Measurements from ENCODE around the gene FOXRED1. TPM values are rescaled to one million over a fixed set of nuclear protein-coding genes. Genes with fewer than 3 reads are reported as not detected.

FOXRED1 gene
- total RNA-seq, 2 experiments from 2014 or later = 34.8 to 43.4 TPM

DNA sequence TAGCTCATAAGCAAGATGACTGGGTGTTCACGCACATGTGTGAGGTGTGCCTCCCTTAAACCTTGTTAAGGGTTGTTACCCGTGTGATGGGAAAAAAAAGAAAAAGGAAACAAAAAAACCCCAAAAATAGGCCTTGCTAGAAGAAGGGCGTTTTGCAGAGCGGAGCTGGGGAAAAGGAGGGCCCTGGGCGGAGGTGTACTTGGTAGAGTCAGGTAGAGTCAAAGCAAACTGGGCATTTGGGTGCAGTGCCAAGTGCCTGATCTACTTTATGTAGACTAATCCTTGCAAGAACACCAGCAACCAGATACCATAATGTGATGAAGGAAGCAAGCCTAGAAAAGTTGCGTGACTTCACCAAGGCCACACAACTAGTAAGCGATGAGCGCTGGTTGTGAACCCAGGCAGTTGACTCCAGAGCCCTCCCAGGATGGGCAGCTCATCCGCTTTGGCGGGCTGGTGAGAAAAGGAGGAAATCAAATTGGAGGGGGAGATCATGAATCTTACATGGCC, 12.8 kb downstream of the FOXRED1 start:
- Mint-ChIP-seq H3K36me3 (ENCODE audit: low read depth) (peaks cover 9% of the 10 kb centered on the region), H3K4me1 (peaks cover 47% of the 10 kb centered on the region), H3K27ac (peak overlapping the region; percentile 95), H3K4me3 (peak overlapping the region; percentile 88), H3K27me3 (no peaks in the 10 kb centered on the region), H3K9me3 (no peaks in the 10 kb centered on the region)
- no peak for DNase-seq
- ChIA-PET POLR2A (interaction anchor here (0.9 kb wide), 1 partner anchor 13 kb away, joined by 3 read pairs; the partner anchor contains the start of genes FOXRED1 and SRPRA), CTCF (interaction anchor here (0.8 to 1.7 kb wide), 6 partner anchors 9 to 70 kb away, joined by 3 to 14 read pairs (median 4); partner anchors contain the start of genes FAM118B and RPUSD4)

DNA sequence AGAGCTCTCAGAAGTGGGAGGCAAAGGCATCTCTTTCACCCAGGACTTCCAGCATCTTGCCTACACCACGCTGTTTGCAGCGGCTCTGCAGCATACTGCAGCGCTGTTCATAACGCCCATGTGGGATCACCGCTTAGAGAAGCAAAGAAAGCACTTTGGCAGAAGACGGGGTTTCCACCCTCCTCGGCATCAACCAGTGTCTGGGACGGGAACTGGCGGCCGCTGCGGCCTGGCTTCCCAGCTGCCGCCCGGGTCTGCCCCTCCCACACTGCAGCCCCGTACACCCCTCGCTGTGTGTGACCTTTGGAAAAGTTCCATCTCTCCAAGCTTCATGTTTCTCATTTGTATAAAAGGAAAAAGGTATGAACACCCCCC, 13.4 kb downstream of the FOXRED1 start:
- Mint-ChIP-seq H3K27ac (peak overlapping the region; percentile 95), H3K27me3 (no peaks in the 10 kb centered on the region), H3K9me3 (no peaks in the 10 kb centered on the region), H3K4me3 (peak overlapping the region; percentile 88), H3K36me3 (ENCODE audit: low read depth) (peaks cover 9% of the 10 kb centered on the region), H3K4me1 (peaks cover 47% of the 10 kb centered on the region)
- ChIA-PET POLR2A (interaction anchor here (0.6 to 0.9 kb wide), 2 partner anchors 13 to 655 kb away, joined by 3 to 6 read pairs; partner anchors contain the start of genes FOXRED1 and SRPRA), CTCF (interaction anchor here (1.2 to 1.7 kb wide), 4 partner anchors 9 to 71 kb away, joined by 3 to 14 read pairs (median 4); partner anchors contain the start of genes FAM118B and RPUSD4)
- peak; percentile 35 for DNase-seq

DNA sequence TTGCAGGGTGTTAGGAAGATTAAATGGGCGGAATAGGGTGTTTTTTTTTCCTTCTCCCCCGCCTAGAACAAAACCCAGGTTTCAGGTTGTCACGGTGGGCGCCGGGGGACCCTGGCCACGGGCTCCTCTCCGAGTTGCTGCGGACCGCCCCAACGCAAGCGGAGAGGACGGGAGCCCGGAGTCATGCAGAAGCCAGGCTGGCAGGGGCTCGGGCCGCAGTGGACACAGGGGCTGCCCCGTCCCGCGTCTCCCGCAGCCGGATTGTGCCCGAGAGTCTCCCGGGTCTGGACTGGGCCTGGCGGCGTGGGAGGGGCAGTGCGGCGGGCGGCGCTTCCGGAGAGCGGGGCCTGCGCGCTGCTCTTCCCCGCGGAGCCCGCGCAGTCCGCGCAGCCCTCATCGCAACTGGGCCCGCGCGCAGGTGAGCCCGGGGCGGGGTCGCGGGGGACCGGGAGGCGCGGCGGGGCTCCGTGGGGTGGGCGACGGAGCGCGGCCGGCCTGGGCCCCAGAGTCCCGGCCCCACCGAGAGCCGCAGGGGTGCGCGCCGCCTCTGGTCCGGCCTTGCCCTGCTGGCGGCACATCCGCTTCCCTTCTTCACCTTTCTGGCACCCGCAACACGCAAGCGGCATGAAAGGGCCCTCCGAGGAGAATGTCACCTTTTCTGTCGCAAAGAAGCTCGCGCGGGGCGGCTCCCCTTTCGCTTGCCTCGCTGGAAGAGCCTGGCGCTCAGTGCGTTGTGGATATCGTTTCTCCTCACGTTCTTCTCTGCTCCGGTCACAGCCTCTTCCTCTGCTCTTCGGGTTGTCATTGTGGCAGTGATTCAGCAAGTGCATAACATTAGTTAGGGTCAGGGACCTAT, 14.0 kb downstream of the FOXRED1 start, which contains the start of gene TIRAP:
Gene TIRAP (plus strand): TSS at position 358 of the 856 bp plus-strand sequence. CDS start 7,802 bp downstream, outside the sequence.
- H3K27me3 Mint-ChIP-seq = no peaks in the 10 kb centered on the region
- CTCF ChIA-PET = interaction anchor here (0.6 to 1.7 kb wide), 3 partner anchors 8 to 11 kb away, joined by 3 to 14 read pairs (median 3); no protein-coding TSS in a partner anchor
- no peaks in the 10 kb centered on the region for H3K9me3 Mint-ChIP-seq
- H3K4me3 Mint-ChIP-seq = peak within 1 kb of the TSS; percentile 88
- POLR2A ChIA-PET = interaction anchor here (0.6 to 0.9 kb wide), 3 partner anchors 11 to 656 kb away, joined by 3 to 6 read pairs (median 4); partner anchors contain the start of genes FOXRED1 and SRPRA
- H3K27ac Mint-ChIP-seq = peak within 1 kb of the TSS; percentile 95
- peaks cover 47% of the 10 kb centered on the region for H3K4me1 Mint-ChIP-seq
- peak; percentile 72 for DNase-seq
- H3K36me3 Mint-ChIP-seq (ENCODE audit: low read depth) = peaks cover 5% of the 10 kb centered on the region

DNA sequence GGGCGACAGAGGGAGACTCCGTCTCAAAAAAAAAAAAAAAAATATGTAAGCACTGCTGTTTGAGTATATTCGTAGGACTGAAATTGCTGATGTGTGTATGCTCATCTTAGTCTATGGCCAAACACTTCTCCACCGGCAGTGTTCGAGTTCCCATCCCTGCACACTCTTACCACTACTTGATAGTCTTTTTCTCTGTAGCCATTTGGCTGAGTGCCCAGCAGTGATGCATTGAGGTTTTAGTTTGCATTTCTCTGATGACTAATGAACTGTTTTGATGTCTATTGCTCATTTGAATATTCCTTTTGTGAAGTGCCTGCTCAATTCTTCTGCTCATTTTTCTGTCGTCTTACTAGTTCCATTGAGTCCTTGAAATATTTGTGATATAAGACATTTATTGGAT, 15.9 kb downstream of the FOXRED1 start:
- POLR2A ChIA-PET = no interaction called here
- Mint-ChIP-seq H3K4me3 (peak overlapping the region; percentile 88), H3K27ac (peak overlapping the region; percentile 63), H3K4me1 (peaks cover 42% of the 10 kb centered on the region), H3K36me3 (ENCODE audit: low read depth) (peaks cover 8% of the 10 kb centered on the region), H3K27me3 (no peaks in the 10 kb centered on the region), H3K9me3 (no peaks in the 10 kb centered on the region)
- CTCF ChIA-PET = no interaction called here
- peak; percentile 61 for DNase-seq

DNA sequence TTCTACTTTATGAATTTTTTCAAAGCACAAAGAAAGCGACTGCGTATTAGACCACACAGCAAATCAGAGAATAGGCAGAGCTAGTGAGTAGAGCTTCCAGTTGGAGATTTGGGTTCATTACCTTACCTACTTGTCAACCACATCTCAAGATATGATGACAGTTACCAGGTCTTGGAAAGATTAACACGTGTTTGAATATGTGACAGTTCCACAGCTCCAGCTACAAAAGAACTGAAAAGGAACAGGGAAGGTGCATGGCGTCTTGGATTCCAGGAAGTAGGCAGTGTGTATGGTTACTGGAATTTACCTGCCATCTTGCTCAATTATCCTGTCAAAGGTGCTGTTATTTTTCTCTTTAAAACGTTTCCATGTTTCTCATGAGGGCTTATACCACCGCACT, 19.3 kb downstream of the FOXRED1 start:
- Mint-ChIP-seq H3K9me3 (no peaks in the 10 kb centered on the region), H3K4me1 (peaks cover 15% of the 10 kb centered on the region)
- POLR2A ChIA-PET = no interaction called here

DNA sequence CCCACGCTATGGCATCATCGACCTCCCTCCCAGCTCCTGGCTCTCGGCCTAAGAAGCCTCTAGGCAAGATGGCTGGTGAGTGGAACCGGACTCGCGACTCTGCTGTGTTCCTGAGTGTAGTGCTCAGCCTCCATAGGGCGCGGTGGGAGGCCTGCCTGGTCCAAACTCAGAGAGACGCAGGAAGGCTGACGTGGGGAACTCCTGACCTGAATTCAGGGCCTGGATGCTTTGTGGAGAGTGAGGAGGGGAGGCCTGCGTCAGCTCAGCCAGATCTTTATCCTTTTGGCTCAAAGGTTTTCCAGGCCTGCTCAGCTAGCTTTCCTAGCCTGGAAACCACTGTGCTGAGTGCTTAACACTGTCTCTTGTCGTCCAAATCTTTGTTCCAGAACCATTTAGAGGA, 21.9 kb downstream of the FOXRED1 start:
- ChIA-PET POLR2A (no interaction called here), CTCF (interaction anchor here (2.1 kb wide), 1 partner anchor 9 kb away, joined by 14 read pairs; no protein-coding TSS in a partner anchor)
- Mint-ChIP-seq H3K4me1 (peaks cover 2% of the 10 kb centered on the region), H3K4me3 (no peak overlapping the region), H3K9me3 (no peaks in the 10 kb centered on the region), H3K27me3 (no peaks in the 10 kb centered on the region), H3K27ac (no peak overlapping the region), H3K36me3 (ENCODE audit: low read depth) (peaks cover 29% of the 10 kb centered on the region)
- DNase-seq = no peak

More for the DNA sequence above, 19.3 kb downstream of the FOXRED1 start:
- no peak overlapping the region for H3K27ac Mint-ChIP-seq
- no peaks in the 10 kb centered on the region for H3K27me3 Mint-ChIP-seq
- DNase-seq = no peak
- no peak overlapping the region for H3K4me3 Mint-ChIP-seq
- CTCF ChIA-PET = interaction anchor here (1.1 kb wide), 1 partner anchor 26 kb away, joined by 3 read pairs; no protein-coding TSS in a partner anchor
- H3K36me3 Mint-ChIP-seq (ENCODE audit: low read depth) = peaks cover 19% of the 10 kb centered on the region

DNA sequence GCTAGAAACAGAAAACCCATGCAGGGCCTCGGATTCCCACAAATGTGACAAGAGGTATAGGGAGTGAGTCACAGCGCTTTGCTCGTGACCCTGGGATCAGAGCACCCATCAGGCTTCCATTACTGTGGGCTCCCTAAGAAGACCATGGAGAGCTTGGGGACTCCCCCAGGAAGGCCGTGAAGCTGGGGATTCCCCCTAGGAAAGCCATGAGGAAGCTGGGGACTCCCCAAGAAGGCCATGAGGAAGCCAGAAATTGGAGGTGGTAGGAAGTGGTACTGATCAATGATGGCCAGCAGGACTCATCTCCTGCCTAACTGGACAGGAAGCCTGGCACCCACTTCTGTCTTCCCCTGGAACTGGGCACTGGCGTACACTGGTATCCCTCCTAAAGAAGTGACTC, 24.8 kb downstream of the FOXRED1 start:
- peaks cover 29% of the 10 kb centered on the region for H3K36me3 Mint-ChIP-seq (ENCODE audit: low read depth)
- POLR2A ChIA-PET = no interaction called here
- CTCF ChIA-PET = interaction anchor here (0.8 to 2.9 kb wide), 2 partner anchors 10 to 14 kb away, joined by 3 to 10 read pairs; partner anchors contain the start of gene DCPS
- H3K27me3 Mint-ChIP-seq = no peaks in the 10 kb centered on the region
- H3K4me1 Mint-ChIP-seq = peaks cover 2% of the 10 kb centered on the region
- H3K27ac Mint-ChIP-seq = peak overlapping the region; percentile 36
- DNase-seq = no peak
- H3K9me3 Mint-ChIP-seq = no peaks in the 10 kb centered on the region
- no peak overlapping the region for H3K4me3 Mint-ChIP-seq

DNA sequence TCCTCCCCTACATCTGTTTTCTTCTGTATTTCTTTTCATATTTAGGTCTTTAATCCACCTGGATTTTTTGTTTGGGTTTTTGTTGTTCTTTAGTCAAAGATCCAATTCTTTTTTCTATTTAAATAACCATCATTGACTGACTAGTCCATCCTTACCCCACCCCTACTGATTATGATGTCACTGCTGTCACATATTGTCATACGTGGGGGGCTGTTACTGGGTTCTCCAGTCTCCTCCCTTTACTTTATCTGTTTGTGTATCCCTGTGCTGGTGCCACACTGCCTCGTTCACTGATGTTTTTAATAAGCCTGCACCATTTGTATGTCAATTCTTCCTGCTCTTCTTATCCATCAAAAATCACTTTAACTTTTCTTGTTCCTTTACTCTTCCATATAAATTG, 28.1 kb downstream of the FOXRED1 start:
- Mint-ChIP-seq H3K9me3 (no peaks in the 10 kb centered on the region), H3K4me3 (no peak overlapping the region), H3K27me3 (no peaks in the 10 kb centered on the region), H3K27ac (no peak overlapping the region), H3K36me3 (ENCODE audit: low read depth) (peaks cover 27% of the 10 kb centered on the region), H3K4me1 (peaks cover 2% of the 10 kb centered on the region)
- ChIA-PET CTCF (no interaction called here), POLR2A (no interaction called here)
- DNase-seq = no peak

DNA sequence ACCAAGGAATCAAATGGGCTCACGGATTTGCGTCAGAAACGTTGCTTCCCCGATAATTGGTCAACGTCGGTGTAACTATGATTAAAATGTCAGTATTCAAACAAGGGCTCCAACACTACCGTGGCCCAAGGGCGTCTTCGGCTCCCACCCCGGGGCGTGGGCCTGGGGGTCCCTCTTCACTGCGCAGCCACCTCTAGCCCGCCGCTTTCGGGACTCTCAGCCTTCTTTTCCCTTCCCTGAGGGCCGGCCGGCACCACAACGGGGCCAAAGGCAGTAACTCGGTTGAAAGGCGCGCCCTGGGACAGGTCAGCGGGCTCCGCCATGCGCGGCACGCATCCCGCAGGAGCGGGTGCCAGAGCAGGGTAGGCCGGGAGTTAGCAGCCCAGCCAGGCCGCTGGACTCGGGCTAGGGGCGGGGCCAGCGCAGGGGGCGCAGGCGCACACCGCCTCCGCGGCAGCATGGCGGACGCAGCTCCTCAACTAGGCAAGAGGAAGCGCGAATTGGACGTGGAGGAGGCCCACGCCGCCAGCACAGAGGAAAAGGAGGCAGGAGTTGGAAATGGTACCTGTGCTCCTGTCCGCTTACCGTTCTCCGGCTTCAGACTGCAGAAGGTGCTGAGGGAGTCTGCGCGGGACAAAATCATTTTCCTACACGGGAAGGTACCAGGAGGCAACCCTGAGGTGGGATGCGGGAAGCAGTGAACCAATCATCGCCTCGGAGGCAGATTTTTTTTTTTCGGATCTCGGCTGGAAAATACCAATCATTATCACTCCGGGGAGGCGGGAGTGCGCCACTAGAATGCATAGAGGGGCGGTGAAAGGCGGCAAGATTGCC, 34.9 kb downstream of the FOXRED1 start, which contains the start of gene DCPS:
Gene DCPS (plus strand): TSS at position 438 of the 834 bp plus-strand sequence. CDS start 21 bp downstream, at position 459.
- Mint-ChIP-seq H3K27ac (peak within 1 kb of the TSS; percentile 83), H3K4me3 (peak within 1 kb of the TSS; percentile 77), H3K27me3 (no peaks in the 10 kb centered on the region), H3K36me3 (ENCODE audit: low read depth) (peaks cover 27% of the 10 kb centered on the region), H3K9me3 (no peaks in the 10 kb centered on the region), H3K4me1 (peaks cover 32% of the 10 kb centered on the region)
- ChIA-PET CTCF (interaction anchor here (0.9 to 2.4 kb wide), 3 partner anchors 10 to 177 kb away, joined by 3 to 10 read pairs (median 8); no protein-coding TSS in a partner anchor), POLR2A (interaction anchor here (0.6 to 1.8 kb wide), 3 partner anchors 15 to 175 kb away, joined by 3 to 5 read pairs (median 3); no protein-coding TSS in a partner anchor)
- DNase-seq = peak; percentile 86

DNA sequence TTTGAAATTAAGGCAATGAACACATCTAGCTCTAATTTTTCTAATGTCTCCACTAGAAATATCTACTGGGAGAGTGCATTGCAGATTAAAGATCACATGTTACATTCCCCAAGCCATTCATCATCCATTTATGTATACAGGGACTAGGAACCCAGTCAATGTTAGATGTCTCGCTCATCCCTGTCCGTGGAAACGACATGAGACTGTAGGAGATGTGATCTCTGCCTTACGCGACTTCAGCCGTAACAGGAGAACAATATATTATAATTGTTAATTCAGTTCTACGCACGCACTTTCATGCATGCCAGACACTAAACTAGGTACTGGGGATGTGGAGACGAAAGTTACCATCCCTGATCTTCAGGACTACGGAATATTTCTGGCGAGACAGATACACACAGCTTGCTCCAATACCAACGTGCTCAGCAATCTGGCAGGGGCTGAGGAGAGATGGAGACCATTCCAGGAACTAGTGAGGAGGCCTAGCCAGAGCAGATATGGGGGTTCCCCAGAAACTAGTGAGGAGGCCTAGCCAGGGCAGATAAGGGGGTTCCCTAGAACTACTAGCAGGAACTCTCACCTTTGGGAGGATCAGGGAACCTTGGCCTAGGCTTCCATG, 35.6 kb downstream of the FOXRED1 start:
- no peak for DNase-seq
- peak overlapping the region; percentile 83 for H3K27ac Mint-ChIP-seq
- POLR2A ChIA-PET = interaction anchor here (1.8 kb wide), 1 partner anchor 14 kb away, joined by 5 read pairs; no protein-coding TSS in a partner anchor
- H3K27me3 Mint-ChIP-seq = no peaks in the 10 kb centered on the region
- H3K9me3 Mint-ChIP-seq = no peaks in the 10 kb centered on the region
- H3K36me3 Mint-ChIP-seq (ENCODE audit: low read depth) = peaks cover 24% of the 10 kb centered on the region
- peak overlapping the region; percentile 77 for H3K4me3 Mint-ChIP-seq
- CTCF ChIA-PET = interaction anchor here (0.9 to 2.4 kb wide), 3 partner anchors 11 to 176 kb away, joined by 3 to 10 read pairs (median 8); no protein-coding TSS in a partner anchor
- peaks cover 32% of the 10 kb centered on the region for H3K4me1 Mint-ChIP-seq

DNA sequence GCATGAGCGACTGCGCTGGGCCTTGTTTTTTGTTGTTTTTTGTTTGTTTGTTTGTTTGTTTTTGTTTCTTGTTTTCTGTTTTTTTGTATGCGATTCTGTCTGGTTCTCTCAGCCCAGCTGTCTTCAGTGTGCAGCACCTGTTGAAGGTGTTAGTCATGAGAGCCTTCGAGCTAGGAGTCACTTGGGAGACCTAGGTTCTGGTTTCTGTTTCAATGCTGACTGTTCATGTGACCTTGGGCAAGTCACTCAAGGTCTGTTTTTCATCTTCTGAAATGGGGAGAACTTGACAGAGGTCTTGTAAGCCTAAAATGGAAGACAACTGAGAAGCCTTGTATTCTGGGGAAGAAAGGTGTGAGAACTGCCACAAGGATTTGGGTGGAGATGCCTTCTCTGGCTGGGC, 36.7 kb downstream of the FOXRED1 start:
- ChIA-PET CTCF (interaction anchor here (0.6 to 2.4 kb wide), 3 partner anchors 9 to 1662 kb away, joined by 3 to 8 read pairs (median 6); no protein-coding TSS in a partner anchor), POLR2A (no interaction called here)
- peak overlapping the region; percentile 83 for H3K27ac Mint-ChIP-seq
- peak overlapping the region; percentile 60 for H3K4me3 Mint-ChIP-seq
- peaks cover 36% of the 10 kb centered on the region for H3K4me1 Mint-ChIP-seq
- H3K9me3 Mint-ChIP-seq = no peaks in the 10 kb centered on the region
- peak; percentile 45 for DNase-seq
- no peaks in the 10 kb centered on the region for H3K27me3 Mint-ChIP-seq
- peaks cover 32% of the 10 kb centered on the region for H3K36me3 Mint-ChIP-seq (ENCODE audit: low read depth)
